GM18505 (cell line): ENCODE measurements around the gene C18orf63.

Source experiments
- ATAC-seq: cut with Tn5 transposase; IDR thresholded peaks from one replicate; pipeline ENCODE4 v1.9.1; 2021; ENCODE audit not compliant: unreplicated experiment
- POLR2A ChIP-seq: IDR thresholded peaks from 4 replicates; pipeline ENCODE4 v1.6.1; 2011; ENCODE audit warnings: borderline replicate concordance; ENCODE audit not compliant: insufficient read depth, insufficient read length; ENCODE audit errors: extremely low read depth

C18orf63 gene

DNA sequence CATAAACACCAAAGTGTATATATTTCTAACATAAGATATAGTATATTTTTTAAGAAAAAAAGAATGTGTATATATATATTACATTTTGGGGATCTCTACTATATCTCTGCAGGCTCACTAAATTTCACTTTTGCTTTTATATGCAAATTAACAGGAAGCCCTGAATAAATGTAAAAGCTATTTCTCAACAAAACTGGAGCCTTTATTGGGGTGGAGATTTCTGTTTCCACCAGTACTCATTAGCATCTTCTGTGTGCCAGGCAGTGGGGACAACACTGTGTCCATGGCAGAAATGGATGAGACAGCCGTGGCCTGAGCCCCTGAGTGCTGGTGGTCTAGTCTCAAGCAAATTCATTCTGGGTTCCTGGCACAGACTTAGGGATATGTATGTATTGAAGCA, 41.3 kb downstream of the C18orf63 start:
- peak; percentile 57 for ATAC-seq
- TF ChIP-seq POLR2A = no peak

DNA sequence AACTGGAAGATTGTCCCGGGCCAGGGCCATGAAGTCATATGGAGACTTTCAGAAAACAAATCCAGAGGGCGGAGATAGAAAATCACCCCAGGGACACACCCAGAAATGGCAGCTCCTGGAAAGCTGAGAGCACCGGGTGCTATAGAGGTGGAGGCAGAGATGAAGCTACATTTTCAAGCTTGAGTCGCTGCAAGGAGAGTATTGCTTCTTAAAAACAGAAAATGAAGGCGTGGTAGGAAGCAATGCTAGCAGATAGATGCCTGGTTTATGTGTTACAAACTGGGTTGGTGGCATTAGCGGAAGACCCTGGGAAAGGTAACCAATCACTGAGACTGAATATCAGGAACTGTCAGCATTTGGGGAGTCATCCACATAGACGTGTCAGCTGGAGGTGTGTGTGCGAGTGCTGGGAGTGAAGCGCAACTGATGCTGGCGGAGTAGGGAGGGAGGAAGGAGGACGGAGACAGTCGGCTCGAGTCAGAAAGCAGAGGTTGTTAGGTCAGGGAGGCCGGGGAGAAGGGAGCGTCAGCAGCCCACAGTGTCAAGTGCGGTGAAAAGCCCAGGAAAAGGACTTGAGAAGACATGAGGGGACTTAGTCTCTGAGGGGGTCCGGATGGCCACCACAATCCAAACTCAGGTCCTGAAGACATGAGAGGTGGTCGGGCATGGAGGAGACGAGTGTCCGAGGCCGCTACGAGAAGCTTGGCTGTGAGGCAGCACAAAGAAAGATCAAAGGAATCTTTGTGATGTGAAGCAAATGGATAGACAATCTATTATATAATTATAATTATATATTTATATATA, 45.4 kb downstream of the C18orf63 start:
- ATAC-seq = no peak

GRCh38 chr18:74367905-74368304, 52.3 kb downstream of the C18orf63 start:
- TF ChIP-seq POLR2A = no peak
- ATAC-seq = no peak

More for the DNA sequence above, 45.4 kb downstream of the C18orf63 start:
- TF ChIP-seq POLR2A = no peak

DNA sequence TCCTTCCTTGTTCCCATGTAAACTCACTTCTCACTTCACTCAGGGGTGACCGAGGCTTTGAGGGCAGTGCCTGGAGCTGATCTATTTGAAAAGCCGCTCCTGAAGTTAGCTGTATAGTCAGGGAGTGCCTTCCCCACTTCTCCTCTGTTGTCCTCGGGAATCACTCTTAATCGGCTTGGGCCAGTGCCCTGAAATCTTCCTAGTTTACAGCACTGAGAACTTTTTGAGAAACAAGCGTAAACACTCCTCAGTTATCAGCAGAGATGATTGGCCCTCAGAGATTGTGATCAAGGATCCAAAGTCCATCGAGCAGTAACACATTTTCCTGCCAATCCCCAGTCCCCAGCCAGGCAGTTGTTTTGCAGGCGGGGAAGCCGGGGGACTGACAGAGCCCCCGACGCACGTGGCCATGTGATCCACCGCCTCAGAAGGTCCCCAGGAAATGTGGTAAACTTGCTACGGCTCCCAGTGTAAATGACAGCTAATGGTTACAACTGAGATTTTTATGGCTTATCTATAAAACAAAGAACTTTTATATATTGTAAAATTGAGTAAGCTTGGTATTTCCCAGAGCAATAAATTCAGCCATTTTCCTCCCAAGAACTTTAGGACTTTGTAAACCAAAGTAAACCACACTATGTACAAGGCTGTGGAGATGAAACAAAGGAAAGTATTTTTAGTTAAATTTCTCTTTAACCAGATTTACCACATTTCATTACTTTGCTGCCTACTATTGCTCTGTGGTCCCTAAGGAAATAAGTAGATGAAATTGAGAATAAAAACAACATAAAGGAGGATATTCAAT, 53.5 kb downstream of the C18orf63 start:
- no peak for ATAC-seq
- no peak for TF ChIP-seq POLR2A

DNA sequence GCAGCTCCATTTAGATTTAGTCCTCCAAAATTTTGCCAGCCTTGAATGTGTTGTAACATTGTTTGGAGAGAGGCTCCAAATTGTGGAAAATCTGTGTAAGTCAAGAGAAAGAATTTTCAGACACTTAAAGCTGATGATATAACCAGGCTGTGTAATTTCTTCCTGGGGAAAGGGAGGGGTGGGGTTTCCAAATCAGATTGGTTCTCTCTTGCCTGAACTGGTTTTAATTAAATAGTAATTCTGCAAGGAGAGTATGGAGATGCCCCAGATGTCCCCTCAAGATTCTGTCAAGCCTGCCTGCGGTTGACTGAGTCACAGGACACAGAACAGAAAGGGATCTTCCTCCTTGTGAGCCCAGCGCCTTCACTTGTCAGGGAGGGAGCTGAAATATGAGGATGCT, 54.5 kb downstream of the C18orf63 start:
- TF ChIP-seq POLR2A = no peak
- ATAC-seq = no peak

DNA sequence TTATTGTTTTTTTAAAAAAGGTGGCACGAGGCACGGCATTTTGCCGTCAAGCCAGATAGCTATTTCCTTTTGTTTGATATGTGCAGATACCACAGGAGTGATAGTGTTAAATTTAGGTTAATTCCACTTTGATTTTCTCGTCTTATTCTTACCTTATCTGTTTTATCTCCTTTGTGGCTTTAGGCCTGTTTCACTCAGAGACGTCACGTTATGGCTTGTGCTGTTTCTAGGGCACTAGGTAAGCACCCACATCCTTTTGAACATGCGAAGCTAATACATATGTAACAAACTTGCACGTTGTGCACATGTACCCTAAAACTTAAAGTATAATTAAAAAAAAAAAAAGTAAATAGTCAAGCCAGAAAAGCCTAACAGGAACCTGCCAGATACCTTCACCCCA, 57.8 kb downstream of the C18orf63 start:
- TF ChIP-seq POLR2A = no peak
- ATAC-seq = no peak

- ATAC-seq = no peak
- no peak for TF ChIP-seq POLR2A
Measured at GRCh38 chr18:74375999-74376398, 60.4 kb downstream of the C18orf63 start.

GRCh38 chr18:74376523-74376922, 60.9 kb downstream of the C18orf63 start:
- ATAC-seq = no peak
- TF ChIP-seq POLR2A = no peak

- ATAC-seq = no peak
- TF ChIP-seq POLR2A = no peak
Measured at GRCh38 chr18:74377776-74378175, 62.1 kb downstream of the C18orf63 start.

DNA sequence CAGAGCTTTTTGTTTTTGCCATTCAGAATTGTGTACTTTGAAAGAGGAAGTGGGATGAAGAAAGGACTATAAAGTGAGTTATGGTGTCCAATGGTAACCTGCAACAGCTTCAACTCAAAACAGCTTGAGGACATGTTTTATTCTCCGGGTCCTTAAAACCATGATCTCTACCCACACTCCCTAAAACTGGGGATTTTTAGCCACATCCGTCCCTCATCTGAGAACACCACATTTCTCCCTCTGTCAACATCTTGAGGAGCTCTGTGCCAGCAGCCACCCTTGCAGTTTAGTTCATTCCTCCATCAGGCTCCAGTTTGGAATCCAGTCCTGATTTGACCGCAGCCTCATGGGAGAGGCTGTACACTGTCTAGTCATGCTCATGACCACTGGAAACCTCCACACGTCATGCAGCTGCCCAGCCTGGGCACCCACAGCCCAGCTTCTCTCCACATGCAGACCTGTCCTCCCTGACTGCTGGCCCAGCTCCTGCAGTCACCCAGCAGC, 62.6 kb downstream of the C18orf63 start:
- no peak for ATAC-seq

GRCh38 chr18:74380916-74381315, 65.3 kb downstream of the C18orf63 start:
- ATAC-seq = no peak
- TF ChIP-seq POLR2A = no peak

More for the DNA sequence above, 62.6 kb downstream of the C18orf63 start:
- no peak for TF ChIP-seq POLR2A

DNA sequence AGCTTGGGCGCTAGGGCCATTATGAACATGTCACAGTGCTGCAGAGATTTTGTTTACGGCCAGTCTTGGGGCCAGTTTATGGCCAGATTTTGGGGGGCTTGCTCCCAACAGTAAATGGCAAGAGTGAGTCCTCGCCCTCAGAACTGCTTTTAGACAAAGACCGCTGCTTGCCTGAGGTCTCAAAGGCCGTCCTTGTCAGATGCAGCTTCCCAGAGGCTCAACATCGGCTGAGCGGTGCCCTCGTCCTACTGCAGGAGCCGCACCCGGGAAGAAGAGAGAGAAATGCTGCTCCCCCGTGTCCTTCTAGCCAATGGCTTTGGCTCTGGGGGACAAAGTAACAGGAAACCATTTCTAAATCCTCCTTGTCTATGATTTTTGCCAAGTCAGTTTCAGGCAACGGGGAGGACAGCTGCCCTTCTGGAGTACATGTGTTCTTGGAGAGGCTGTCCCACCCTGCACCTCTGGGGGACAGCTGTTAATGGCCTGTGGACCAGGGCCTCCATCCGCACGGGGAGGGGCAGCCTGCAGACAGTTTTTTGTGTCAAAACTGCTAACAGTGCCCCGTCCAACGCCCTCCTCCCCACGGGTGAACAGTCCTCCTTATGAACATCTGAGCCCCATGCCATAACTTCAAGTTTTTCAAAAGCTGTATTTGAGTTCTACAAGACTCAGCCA, 66.1 kb downstream of the C18orf63 start:
- ATAC-seq = no peak

GRCh38 chr18:74382481-74383017, 66.9 kb downstream of the C18orf63 start:
- TF ChIP-seq POLR2A = no peak
- no peak for ATAC-seq

More for the DNA sequence above, 66.1 kb downstream of the C18orf63 start:
- no peak for TF ChIP-seq POLR2A

- TF ChIP-seq POLR2A = no peak
- ATAC-seq = no peak
Measured at GRCh38 chr18:74387383-74387782, 71.7 kb downstream of the C18orf63 start.

GRCh38 chr18:74388227-74388626, 72.6 kb downstream of the C18orf63 start:
- ATAC-seq = no peak
- no peak for TF ChIP-seq POLR2A
